ENCODE measurements around the gene EPN2.

GRCh38 chr17:19354748-19355147, 117.6 kb downstream of the EPN2 start:
- TF ChIP-seq CTCF (IDR thresholded peaks at IDR 0.05) = no peak
- no peak for TF ChIP-seq POLR2A (IDR thresholded peaks at IDR 0.05)

Data from tibial nerve (tissue), 3 donors.